GM10266 (cell line): ENCODE data around the gene LRRTM3.

Experiments
- DNase-seq: peaks from one replicate; pipeline ENCODE4 v3.0.0; 2012; ENCODE audit errors: extremely low spot score
- TF ChIP-seq, protein P1 (sequence below): IDR thresholded peaks from 2 replicates; pipeline ENCODE4 v1.5.1; 2012; ENCODE audit warnings: mild to moderate bottlenecking, low read depth; ENCODE audit not compliant: control insufficient read depth, insufficient read depth; ENCODE audit errors: missing control alignments

The LRRTM3 gene

GRCh38 chr10:67015225-67015624 lies 89.4 kb downstream of the LRRTM3 start:
- no peak for DNase-seq
- TF ChIP-seq, protein P1, sequence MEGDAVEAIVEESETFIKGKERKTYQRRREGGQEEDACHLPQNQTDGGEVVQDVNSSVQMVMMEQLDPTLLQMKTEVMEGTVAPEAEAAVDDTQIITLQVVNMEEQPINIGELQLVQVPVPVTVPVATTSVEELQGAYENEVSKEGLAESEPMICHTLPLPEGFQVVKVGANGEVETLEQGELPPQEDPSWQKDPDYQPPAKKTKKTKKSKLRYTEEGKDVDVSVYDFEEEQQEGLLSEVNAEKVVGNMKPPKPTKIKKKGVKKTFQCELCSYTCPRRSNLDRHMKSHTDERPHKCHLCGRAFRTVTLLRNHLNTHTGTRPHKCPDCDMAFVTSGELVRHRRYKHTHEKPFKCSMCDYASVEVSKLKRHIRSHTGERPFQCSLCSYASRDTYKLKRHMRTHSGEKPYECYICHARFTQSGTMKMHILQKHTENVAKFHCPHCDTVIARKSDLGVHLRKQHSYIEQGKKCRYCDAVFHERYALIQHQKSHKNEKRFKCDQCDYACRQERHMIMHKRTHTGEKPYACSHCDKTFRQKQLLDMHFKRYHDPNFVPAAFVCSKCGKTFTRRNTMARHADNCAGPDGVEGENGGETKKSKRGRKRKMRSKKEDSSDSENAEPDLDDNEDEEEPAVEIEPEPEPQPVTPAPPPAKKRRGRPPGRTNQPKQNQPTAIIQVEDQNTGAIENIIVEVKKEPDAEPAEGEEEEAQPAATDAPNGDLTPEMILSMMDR = no peak

GRCh38 chr10:67017218-67017617 lies 91.4 kb downstream of the LRRTM3 start:
- TF ChIP-seq, protein P1 = no peak

GRCh38 chr10:67022099-67022498 lies 96.3 kb downstream of the LRRTM3 start:
- TF ChIP-seq, protein P1 = no peak
- DNase-seq = no peak

More at GRCh38 chr10:67017218-67017617, 91.4 kb downstream of the LRRTM3 start:
- no peak for DNase-seq

GRCh38 chr10:67033878-67034277 lies 108.0 kb downstream of the LRRTM3 start:
- TF ChIP-seq, protein P1 = no peak
- DNase-seq = no peak

DNA sequence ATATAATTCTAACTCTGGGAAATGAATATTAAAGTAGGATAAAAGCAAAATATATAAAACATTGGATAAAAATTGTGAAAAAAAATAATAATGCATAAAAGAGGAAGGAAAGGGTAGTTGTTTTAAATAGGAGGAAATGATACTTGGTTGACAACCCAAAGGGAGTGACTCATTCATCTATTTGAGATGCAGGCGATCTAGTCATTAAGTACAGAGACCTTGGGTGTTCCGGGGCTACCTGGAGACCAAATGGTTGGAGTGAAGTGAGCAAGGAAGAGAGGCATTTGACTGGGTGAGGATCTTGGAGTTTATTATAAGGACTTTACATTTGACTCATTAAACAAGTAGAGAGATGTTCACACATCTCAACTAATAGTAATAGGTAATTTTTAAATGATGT lies 111.0 kb downstream of the LRRTM3 start:
- no peak for DNase-seq
- TF ChIP-seq, protein P1 = no peak

- no peak for DNase-seq
- TF ChIP-seq, protein P1 = no peak
These were observed 117.2 kb downstream of the LRRTM3 start for GRCh38 chr10:67043041-67043440.

GRCh38 chr10:67045404-67045803 lies 119.6 kb downstream of the LRRTM3 start:
- no peak for DNase-seq
- TF ChIP-seq, protein P1 = no peak
